22Rv1 (cell line): ENCODE data around the gene KDELR1.

Source experiments
- CTCF ChIP-seq: fragments of 450-650 bp; IDR thresholded peaks from 2 replicates; pipeline ENCODE4 v1.5.1; 2017; ENCODE audit warnings: mild to moderate bottlenecking
- ZFX ChIP-seq: fragments of 450-650 bp; IDR thresholded peaks from 2 replicates; pipeline ENCODE4 v1.6.1; 2017; ENCODE audit warnings: antibody characterized with exemption, borderline replicate concordance

- TF ChIP-seq CTCF (no peak), ZFX (no peak)
Measured at GRCh38 chr19:48373567-48373966, 17.8 kb downstream of the KDELR1 start.
